NCI-H1694 (cell line): ENCODE results near the gene HSD17B4.
"Not testable (repeated sequence)": the region's sequence is repeated elsewhere in the genome, so short reads cannot be mapped to it uniquely, and the experiment has no call there.

Source experiments
- DNase-seq: peaks from one replicate; lab custom pipeline; 2025; lab: John Stamatoyannopoulos, UW

Gene HSD17B4, protein sequence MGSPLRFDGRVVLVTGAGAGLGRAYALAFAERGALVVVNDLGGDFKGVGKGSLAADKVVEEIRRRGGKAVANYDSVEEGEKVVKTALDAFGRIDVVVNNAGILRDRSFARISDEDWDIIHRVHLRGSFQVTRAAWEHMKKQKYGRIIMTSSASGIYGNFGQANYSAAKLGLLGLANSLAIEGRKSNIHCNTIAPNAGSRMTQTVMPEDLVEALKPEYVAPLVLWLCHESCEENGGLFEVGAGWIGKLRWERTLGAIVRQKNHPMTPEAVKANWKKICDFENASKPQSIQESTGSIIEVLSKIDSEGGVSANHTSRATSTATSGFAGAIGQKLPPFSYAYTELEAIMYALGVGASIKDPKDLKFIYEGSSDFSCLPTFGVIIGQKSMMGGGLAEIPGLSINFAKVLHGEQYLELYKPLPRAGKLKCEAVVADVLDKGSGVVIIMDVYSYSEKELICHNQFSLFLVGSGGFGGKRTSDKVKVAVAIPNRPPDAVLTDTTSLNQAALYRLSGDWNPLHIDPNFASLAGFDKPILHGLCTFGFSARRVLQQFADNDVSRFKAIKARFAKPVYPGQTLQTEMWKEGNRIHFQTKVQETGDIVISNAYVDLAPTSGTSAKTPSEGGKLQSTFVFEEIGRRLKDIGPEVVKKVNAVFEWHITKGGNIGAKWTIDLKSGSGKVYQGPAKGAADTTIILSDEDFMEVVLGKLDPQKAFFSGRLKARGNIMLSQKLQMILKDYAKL

DNA sequence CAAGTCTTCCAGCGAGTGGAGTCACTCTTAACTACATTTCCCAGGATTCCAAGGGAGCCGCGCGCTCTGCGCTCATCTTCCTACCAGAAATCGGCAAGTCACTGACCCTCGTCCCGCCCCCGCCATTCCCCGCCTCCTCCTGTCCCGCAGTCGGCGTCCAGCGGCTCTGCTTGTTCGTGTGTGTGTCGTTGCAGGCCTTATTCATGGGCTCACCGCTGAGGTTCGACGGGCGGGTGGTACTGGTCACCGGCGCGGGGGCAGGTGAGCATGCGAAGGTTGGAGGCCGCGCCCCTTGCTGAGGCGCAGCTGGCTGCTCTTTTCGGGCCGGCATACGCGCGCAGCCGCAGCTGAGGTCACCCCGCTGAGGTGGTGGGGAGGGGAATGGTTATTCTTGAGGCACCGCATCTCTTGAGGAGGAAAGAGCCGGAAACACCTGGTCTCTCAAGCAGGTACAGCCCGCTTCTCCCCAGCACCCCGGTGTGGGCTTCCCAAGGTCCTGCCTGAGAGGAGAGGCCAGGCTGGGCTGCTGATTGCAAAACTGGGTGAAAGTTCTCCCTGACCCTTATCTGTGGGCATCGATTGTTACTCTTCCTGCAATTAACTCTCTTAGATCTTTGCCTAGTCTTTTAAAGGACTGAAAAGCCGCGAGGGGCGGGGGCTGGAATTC, at the start of gene HSD17B4:
TSS of gene HSD17B4 (plus strand) at position 125 of the 667 bp plus-strand sequence. CDS start at position 204, 79 bp downstream.
- peak; percentile 74 for DNase-seq

DNA sequence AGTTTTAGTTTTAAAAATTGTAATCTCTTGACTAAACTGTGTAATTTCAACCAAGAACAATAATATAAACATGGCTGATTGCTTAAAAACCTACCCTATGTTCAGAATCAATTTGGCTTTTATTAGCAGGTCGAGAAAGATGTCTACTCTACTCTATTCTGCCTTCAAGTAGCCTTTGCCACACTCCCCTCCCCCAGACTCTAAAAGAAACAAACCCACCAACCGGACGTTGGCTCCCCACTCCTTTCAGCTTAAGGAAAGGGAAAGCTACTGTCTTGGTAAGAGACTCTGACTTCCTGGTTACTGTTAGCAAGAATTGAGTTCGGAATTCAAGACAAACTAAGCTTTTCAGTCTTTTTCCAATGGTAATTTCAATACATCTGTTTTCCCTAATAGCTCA, 49.7 kb upstream of the HSD17B4 start:
- no peak for DNase-seq

DNA sequence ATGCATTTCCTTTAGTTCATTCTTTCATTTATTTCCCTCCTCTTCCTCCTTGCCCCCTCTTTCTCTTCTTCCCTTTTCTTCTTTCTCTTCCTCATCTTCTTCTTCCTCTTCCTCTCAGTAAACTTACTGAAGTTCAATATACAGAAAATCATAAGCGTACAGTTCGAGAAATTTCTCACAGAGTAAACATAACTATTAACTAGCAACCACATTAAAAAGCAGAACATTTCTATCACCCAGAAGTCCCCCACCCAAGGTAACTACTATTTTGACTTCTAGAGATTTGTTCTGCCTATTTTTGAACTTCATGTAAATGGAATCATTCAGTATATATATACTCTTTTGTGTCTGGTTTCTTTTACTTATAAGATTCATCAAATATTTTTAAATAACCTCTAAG, 48.3 kb upstream of the HSD17B4 start:
- no peak for DNase-seq

GRCh38 chr5:119405419-119405818, 46.9 kb upstream of the HSD17B4 start:
- DNase-seq = no peak

GRCh38 chr5:119406551-119407110, 45.7 kb upstream of the HSD17B4 start:
- DNase-seq = no peak

- no peak for DNase-seq
These were observed 43.0 kb upstream of the HSD17B4 start for GRCh38 chr5:119409235-119409815.

DNA sequence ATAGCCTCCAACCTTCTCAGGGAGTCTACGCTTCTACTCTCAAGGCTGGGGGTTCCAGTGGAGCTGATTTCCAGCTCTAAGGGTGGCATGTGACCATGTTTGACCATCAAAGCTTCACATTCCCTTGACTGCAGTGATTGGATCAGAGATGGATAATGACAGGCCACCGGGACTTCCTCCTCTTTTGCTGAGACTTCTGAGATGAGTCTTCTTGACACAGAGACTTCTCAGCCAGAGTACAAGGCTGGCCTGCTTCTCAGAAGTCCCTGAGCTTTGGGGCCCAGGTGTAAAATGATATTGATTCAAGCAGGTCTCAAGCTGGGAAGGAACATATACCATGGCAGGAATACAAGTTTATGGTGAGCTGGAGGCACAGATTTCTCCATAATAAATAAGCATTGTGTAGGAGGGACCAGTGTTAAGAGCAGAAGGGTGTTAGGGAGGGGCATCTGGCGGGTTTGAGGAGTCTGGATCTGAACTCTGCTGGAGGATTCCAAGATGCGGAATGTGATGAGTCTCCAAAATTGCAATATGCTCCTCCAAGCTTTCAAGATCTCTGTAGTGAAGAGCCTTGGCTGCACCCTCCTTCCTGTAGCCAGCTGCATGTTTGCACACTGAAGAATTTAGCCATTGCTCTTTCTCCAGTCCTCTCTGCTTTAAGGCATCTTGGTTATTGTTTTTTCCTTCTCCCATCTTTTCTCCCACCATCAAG, 41.7 kb upstream of the HSD17B4 start:
- DNase-seq = no peak

DNA sequence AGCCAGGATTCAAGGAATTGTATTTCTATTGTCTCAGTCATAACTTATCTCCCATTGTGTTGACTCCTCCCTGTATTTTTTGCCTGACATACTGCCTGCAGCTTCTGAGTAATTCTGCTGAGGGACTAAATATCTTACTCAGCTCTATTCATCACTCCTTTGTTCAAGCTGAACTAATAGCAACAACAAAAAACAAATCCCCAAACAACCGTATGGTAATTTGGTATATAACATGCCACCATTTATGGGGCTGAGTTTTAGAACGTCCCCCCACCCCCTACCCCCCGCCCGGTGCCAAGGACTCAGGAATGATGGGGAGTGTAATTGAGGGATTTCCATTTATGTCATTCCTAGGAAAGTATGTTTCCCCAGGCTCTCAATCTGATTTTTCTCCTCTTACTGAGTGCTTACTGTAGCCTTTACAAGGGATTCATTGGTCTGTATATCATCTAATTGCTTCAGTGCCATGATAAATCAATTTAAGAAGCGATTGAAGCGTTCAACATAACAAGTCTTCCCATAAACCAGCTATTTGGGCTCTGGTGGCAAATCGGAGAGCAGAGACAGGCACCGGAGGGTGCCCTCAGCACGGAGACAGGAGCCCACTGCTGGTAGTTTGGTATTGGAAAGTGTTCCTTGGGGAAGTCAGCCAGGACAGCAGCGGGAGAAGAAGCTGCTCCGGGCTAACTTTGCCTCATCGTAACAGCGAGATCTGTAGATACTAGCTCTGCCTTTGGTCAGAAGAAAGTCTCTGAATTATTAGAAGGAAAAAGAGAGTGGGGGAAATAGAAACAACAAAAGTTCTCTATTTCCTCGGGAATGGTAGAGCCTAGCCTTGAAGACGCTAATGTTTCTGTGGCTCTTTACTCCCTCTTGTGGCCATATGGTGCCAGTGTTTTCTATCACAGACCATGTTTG, 40.7 kb upstream of the HSD17B4 start:
- peak; percentile 65 for DNase-seq

GRCh38 chr5:119412279-119413227, 39.7 kb upstream of the HSD17B4 start:
- DNase-seq = no peak

DNA sequence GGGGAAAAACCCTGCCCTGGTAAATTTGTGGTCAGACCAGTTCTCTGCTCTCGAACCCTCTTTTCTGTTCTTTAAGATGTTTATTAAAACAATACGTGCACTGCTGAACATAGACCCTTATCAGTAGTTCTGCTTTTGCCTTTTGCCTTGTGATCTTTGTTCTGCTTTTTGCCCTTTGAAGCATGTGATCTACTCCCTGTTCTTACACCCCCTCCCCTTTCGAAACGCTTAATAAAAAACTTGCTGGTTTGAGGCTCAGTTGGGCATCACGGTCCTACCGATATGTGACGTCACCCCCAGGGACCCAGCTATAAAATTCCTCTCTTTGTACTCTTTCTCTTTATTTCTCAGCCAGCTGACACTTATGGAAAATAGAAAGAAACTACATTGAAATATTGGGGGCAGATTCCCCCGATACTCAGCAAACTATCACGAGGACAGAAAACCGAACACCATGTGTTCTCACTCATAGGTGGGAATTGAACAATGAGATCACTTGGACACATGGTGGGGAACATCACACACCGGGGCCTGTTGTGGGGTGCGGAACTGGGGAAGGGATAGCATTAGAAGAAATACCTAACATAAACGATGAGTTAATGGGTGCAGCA, 38.1 kb upstream of the HSD17B4 start:
- DNase-seq = not testable (repeated sequence)

DNA sequence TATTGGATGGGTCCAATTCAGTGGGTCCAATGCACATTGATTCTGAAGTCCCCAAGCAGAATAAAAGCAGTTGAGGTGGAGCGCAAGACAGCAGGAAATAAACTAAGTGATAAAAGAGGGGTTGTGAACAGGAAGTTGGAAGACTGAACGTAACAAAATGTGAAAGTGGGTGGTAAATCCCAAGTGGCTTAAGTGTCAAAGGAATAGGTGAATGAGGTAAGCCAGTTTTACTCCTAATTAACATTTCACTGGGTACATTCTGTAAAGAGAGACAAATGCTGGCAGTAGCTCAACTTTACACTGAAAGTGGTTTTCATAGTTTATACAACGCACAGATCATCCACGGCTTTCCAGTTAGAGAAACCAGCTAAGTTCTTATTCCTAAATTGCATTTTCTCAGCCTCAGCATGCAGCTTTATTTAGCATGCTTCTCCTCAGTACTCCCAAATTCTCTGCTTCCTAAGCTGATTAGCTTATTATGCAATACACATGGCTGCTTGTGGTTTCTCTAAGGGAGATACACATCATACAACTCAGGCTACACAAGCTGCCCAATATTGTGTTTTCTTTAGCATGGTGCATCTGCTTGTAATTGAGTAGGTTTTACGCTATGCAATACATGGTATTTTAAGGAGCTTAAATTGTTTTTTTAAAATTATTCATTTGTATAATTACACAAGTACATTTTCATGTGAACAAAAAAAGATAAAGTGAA, 34.2 kb upstream of the HSD17B4 start:
- no peak for DNase-seq

DNA sequence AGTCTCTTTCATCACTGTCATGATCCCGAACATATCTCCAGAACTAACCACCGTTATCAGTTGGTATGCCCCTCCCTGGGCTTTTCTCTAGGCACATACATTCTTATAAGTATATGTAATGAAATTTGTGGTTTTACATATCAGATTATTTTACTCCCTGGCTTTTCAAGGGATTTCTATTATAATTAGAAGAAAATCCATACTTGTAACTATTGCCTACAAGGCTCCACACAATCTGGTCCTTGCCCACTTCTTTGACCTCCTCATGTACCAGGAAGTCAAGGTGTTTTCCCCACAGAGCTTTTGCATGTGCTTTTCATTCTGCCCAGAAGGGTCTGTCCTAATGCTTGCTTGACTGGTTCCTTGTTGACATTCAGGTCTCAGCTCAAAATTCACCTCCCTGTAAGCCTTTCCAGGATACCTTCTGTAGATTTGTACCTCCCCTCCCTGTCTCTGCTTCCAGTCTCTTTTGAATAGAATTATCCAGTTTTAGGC, 33.6 kb upstream of the HSD17B4 start:
- no peak for DNase-seq

DNA sequence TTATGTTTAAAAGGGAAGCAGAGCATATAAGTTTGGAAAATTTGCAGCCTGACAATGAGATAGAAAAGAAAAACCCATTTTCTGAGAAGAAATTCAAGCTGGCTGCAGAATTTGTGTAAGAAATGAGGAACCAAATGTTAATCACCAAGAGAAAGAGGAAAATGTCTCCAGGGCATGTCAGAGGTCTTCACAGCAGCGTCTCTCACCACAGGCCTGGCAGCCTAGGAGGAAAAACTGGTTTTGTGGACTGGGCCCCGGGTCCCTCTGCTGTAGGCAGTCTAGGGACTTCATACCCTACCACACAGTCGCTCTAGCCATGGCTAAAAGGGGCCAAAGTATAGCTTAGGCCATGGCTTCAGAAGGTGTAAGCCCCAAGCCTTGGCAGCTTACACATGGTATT, 32.1 kb upstream of the HSD17B4 start:
- DNase-seq = no peak

- DNase-seq = no peak
These were observed 26.2 kb upstream of the HSD17B4 start for GRCh38 chr5:119426057-119426456.

DNA sequence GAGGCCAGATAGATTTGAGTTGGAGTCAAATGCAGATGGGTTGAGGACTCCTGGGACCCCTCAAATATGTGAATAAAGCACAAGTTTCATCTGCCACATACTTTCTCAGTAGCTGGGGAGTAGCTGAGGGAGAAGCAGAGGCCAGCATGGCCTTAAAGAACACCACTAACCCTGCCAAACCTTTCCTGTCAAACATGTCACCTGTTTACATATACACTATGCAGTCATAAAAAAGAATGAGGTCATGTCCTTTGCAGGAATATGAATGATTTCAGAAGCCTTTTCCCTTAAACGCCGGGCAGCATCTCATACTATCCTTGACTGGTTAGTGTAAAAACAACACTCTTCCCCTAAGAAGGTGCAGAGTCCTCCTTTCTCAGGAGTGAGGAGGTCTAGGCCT, 25.2 kb upstream of the HSD17B4 start:
- DNase-seq = no peak

DNA sequence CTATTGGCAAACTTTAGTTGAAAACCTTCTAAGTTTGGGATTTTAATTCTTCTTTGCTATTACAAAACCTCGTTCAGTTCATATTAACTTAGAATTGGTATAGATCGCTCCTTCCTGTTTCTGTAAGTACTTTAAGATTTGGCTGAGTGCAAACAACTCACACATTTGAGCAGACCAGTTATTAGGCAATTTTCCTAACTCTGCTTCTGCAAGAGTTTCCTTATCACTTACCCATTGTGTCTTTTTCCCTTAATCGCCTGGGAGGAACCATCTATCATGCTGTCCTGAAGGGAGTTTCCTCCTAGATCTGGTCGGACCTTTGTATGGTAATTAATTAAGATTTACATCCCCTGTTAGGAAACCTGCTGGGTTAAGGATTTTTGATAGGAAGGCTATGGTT, 24.7 kb upstream of the HSD17B4 start:
- not testable (repeated sequence) for DNase-seq

- DNase-seq = not testable (repeated sequence)
These were observed 24.1 kb upstream of the HSD17B4 start for GRCh38 chr5:119428166-119428565.

- not testable (repeated sequence) for DNase-seq
These were observed 23.7 kb upstream of the HSD17B4 start for GRCh38 chr5:119428574-119428973.
